GM12892 (cell line): Measurements from ENCODE around the gene OXER1.

Experiments
- POLR2A ChIP-seq: IDR thresholded peaks from 2 replicates; pipeline ENCODE4 v1.6.1; 2011; ENCODE audit warnings: low read depth, low read length, control low read depth
- POLR2AphosphoS5 ChIP-seq: IDR thresholded peaks from 2 replicates; pipeline ENCODE4 v1.6.1; 2011; ENCODE audit warnings: low read depth, low read length, control low read depth
- TAF1 ChIP-seq: IDR thresholded peaks from 2 replicates; pipeline ENCODE4 v1.6.1; 2011; ENCODE audit warnings: low read depth, mild to moderate bottlenecking, control low read depth, low read length, borderline replicate concordance

DNA sequence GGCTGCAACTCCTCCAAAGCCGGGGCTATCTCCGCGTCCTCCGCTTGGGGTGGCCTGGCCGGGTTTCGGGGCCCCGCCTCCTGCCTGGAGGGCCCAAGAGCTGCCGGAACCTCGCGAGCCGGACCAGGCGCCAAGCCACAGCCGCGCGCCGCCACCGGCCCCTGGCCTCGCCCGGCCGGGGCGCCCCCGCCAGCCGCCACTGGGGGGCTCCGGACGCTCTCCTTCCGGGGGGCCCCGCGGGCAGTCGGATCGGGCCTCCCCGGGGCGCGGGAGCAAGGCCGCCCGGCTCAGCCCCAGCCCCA is 45.8 kb upstream of the OXER1 start:
- no peak for TF ChIP-seq POLR2AphosphoS5
- no peak for TF ChIP-seq POLR2A
- no peak for TF ChIP-seq TAF1
